Measurements from ENCODE around the gene TPRG1.

TPRG1 gene

DNA sequence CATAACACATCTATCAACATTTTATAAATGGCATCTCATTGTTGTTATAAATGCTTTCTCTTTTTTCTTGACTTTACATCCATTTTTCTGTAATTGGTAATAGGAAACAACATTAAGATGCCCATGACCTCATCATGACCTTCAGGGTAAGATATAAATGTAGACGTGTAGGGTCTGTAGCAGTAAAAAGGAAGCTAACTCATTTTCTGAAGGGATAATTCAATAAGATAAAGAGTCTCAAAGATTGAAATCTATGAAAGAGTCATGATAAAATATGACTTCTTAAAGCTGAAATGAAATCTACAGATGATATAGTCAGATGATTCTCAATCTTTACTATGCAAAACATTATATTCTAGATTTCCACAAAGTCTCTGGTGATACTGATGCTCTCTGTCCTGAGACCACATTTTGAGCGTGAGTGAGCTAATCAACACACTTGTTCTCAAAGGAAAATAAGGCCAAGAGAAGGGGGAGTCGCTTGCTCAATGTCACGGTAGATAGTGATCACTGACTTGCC is 38.5 kb downstream of the TPRG1 start:
- TF ChIP-seq, protein P1, sequence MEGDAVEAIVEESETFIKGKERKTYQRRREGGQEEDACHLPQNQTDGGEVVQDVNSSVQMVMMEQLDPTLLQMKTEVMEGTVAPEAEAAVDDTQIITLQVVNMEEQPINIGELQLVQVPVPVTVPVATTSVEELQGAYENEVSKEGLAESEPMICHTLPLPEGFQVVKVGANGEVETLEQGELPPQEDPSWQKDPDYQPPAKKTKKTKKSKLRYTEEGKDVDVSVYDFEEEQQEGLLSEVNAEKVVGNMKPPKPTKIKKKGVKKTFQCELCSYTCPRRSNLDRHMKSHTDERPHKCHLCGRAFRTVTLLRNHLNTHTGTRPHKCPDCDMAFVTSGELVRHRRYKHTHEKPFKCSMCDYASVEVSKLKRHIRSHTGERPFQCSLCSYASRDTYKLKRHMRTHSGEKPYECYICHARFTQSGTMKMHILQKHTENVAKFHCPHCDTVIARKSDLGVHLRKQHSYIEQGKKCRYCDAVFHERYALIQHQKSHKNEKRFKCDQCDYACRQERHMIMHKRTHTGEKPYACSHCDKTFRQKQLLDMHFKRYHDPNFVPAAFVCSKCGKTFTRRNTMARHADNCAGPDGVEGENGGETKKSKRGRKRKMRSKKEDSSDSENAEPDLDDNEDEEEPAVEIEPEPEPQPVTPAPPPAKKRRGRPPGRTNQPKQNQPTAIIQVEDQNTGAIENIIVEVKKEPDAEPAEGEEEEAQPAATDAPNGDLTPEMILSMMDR (IDR thresholded peaks at IDR 0.05): no peak

DNA sequence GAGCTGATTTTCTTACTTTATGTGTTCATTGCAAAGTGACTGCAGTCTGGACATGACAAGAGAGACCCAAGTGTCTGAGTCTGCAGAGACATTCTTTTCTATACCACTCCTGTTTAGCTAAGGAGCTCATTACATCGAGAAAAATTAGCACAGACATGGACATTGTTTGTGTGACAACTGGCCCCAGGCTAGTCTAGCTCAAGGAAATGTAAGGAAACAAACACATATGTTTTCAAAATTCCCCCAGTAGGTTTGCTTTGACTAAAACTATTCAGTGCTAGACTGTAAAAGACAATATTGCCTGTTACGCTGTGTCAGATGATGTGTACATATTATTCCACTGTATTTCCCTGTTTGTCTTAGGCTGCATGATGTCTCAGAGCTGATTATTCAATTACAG is 40.9 kb downstream of the TPRG1 start:
- TF ChIP-seq, protein P1 (IDR thresholded peaks at IDR 0.05): no peak

DNA sequence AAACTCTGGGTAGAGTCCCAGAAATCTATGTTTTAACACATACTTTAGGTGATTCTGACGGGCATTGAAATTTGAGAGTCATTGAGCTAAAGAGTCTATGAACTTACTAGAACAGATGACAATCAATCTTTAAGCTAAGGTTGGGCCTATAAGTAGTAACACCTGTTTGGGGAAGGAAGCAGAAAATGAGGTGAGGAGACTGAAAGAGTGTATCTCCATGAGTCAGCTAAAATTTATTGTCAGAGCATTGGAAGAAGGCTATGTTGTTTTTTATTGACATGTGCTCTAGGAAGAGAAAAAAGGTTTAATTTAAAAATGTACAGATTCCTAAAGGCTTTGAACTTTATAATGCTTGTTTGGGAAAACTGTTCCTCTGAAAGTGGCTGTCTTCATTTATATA is 42.9 kb downstream of the TPRG1 start:
- TF ChIP-seq, protein P1 (IDR thresholded peaks at IDR 0.05): no peak

DNA sequence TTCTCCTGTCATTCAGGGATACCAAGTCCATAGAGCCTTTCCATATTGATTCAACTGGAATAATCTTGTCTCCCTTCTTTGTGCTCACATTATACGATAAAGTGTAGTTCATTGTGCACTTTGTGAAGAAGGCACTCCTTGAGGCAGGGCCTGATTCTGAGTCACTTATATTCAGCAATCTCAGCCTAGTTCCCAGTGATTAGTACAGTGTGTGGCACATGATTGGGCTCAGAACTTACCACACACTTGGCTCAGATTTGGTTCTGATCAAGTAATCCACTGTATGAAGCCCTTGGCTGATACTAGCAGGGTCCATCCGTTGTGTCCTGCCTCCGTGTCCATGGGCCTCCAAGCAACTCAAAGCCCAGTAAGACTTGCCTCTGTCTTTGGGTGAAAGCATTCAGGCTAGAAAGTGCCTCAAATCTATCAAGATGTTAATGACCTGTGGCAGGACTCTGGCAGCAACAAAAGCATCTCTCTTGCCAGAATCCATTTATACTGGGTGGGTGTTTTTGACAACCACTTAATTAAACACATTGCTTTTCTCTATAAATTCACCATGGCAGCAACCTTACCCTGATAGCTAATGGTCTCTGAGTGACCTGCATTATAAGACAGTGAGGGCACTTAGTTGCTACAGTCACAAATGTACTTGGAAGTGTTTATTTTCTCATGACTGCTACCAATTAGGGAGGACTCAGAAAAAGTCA is 51.3 kb downstream of the TPRG1 start:
- TF ChIP-seq, protein P1 (IDR thresholded peaks at IDR 0.05): no peak

DNA sequence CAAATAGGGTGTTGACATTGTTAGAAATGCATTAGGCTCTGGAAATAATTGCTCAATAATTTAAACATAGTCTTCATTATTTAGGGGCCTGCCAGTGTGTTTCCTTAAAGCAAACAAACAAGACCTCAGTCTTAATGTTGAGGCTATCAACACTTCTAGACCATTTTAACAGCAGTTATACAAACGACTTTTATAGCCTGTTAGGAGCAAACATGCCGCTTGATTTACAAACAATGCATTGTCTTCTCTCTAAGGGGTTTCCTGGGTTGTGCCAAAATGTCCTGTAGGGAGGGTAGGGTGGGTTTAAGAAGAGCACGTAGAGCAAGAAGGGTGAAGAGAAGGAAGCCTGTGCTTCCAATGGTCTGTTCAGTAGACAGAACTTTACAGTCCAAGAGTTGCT is 53.7 kb downstream of the TPRG1 start:
- TF ChIP-seq, protein P1 (IDR thresholded peaks at IDR 0.05): no peak

DNA sequence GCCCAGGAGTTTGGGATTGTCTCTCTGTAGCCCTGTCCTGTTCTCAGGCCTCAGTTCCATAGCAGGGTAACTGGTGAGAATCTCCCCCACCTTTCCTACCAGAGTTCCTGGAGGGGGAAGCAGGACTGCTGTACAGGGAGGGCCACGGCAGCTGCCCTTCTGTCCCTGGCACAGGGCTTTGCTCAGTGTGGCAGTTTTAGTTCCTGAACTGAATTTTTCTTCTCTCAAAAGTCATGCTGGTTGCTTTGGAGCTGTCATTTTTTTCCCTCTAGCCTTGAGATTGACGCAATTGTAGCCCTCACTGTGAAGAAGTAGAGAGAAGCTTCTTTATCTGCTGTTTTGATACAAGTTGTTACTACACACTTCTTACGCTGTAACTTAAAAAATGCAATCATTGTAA is 55.5 kb downstream of the TPRG1 start:
- TF ChIP-seq, protein P1 (IDR thresholded peaks at IDR 0.05): no peak

DNA sequence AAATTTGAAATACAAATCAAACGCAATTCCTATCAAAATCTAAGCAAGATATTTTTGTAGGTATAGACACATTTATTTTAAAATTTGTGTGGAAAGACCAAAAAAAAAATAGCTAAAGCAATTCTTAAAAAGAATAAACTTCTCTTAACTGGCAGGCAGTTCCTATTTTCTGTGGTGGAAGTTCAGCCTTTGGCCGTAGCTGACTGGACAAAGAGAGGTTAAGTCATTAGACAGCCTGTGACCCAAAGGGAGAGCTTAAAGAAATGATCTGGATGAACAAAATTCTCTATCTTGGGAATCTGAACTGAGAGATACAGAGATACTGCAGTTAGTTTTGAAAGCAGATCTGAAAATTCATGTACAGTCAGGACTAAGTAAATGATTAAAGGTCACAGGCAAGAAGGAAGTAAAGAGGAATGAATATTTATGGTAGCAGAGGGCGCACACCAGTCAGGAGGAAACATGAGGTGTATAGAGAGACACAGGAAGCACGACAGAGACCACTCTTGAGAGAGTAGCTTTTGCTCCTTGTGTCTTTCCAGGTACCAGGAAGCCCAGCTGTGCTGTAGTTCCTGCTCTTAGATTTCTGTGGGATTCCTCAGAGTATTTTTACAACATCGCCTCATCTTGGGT is 57.5 kb downstream of the TPRG1 start:
- TF ChIP-seq, protein P1 (IDR thresholded peaks at IDR 0.05): no peak

Data from LNCAP (cell line).